H9 (cell line): ENCODE data around the gene SERPING1. TPM values are rescaled to one million over a fixed set of nuclear protein-coding genes. Genes with fewer than 3 reads are reported as not detected.

Experiments
- DNase-seq: peaks from one replicate; pipeline ENCODE4 v3.0.0-alpha.2; 2017
- H2AFZ ChIP-seq: one replicate; pipeline ENCODE4 v1.6.1; 2013; ENCODE audit warnings: mild to moderate bottlenecking, low read length, control low read depth, moderate library complexity
- H2AK5ac ChIP-seq: 2 replicates; pipeline ENCODE4 v1.6.1; 2013; ENCODE audit warnings: low read length, control low read depth, mixed read lengths; ENCODE audit not compliant: insufficient read length
- H2BK120ac ChIP-seq: one replicate; pipeline ENCODE4 v1.6.1; 2013; ENCODE audit warnings: low read depth, mild to moderate bottlenecking, low read length, control low read depth, inconsistent platforms; ENCODE audit not compliant: poor library complexity, severe bottlenecking
- H2BK12ac ChIP-seq: 2 replicates; pipeline ENCODE4 v1.6.1; 2013; ENCODE audit warnings: low read length, control low read depth, mixed read lengths, low read depth; ENCODE audit not compliant: insufficient read length
- H2BK15ac ChIP-seq: 2 replicates; pipeline ENCODE4 v1.6.1; 2013; ENCODE audit warnings: low read depth, low read length, control low read depth
- H2BK20ac ChIP-seq: one replicate; pipeline ENCODE4 v1.6.1; 2013; ENCODE audit warnings: low read depth, mild to moderate bottlenecking, low read length, control low read depth, inconsistent platforms; ENCODE audit not compliant: poor library complexity, severe bottlenecking
- H2BK5ac ChIP-seq: 2 replicates; pipeline ENCODE4 v1.6.1; 2013; ENCODE audit warnings: low read length, control low read depth, mixed read lengths; ENCODE audit not compliant: insufficient read length
- H3K14ac ChIP-seq: 2 replicates; pipeline ENCODE4 v1.6.1; 2013; ENCODE audit warnings: low read length, control low read depth; ENCODE audit not compliant: insufficient read depth
- H3K18ac ChIP-seq: 2 replicates; pipeline ENCODE4 v1.6.1; 2013; ENCODE audit warnings: low read depth, mild to moderate bottlenecking, mixed read lengths, low read length, control low read depth; ENCODE audit not compliant: insufficient read length
- H3K23ac ChIP-seq: 2 replicates; pipeline ENCODE4 v1.6.1; 2013; ENCODE audit warnings: low read length, control low read depth, mixed read lengths, low read depth; ENCODE audit not compliant: insufficient read length
- H3K23me2 ChIP-seq: 2 replicates; pipeline ENCODE4 v1.6.1; 2013; ENCODE audit warnings: low read depth, mild to moderate bottlenecking, mixed read lengths, low read length, control low read depth; ENCODE audit not compliant: insufficient read length, poor library complexity, severe bottlenecking
- H3K27ac ChIP-seq: 2 replicates; pipeline ENCODE4 v1.5.1; 2013; ENCODE audit warnings: low read length, control low read depth, mixed read lengths, low read depth; ENCODE audit not compliant: insufficient read length
- H3K27me3 ChIP-seq: 2 replicates; pipeline ENCODE4 v1.6.1; 2013; ENCODE audit warnings: low read length, control low read depth, inconsistent platforms; ENCODE audit not compliant: insufficient read depth
- H3K4ac ChIP-seq: 2 replicates; pipeline ENCODE4 v1.6.1; 2013; ENCODE audit warnings: low read depth, mild to moderate bottlenecking, control low read depth, inconsistent platforms, low read length, moderate library complexity
- H3K4me1 ChIP-seq: 2 replicates; pipeline ENCODE4 v1.6.1; 2013; ENCODE audit warnings: low read length, control low read depth, inconsistent platforms; ENCODE audit not compliant: insufficient read depth
- H3K4me2 ChIP-seq: 2 replicates; pipeline ENCODE4 v1.6.1; 2013; ENCODE audit warnings: low read length, control low read depth, mixed read lengths; ENCODE audit not compliant: insufficient read length, insufficient read depth
- H3K56ac ChIP-seq: 2 replicates; pipeline ENCODE4 v1.6.1; 2013; ENCODE audit warnings: low read depth, mild to moderate bottlenecking, mixed read lengths, low read length, control low read depth; ENCODE audit not compliant: insufficient read length
- H3K79me1 ChIP-seq: 2 replicates; pipeline ENCODE4 v1.6.1; 2013; ENCODE audit warnings: low read depth, mild to moderate bottlenecking, moderate library complexity, low read length, control low read depth, inconsistent platforms; ENCODE audit not compliant: insufficient read depth, poor library complexity, severe bottlenecking
- H3K79me2 ChIP-seq: 2 replicates; pipeline ENCODE4 v1.6.1; 2013; ENCODE audit warnings: low read length, control low read depth, inconsistent platforms; ENCODE audit not compliant: insufficient read depth
- H3K9ac ChIP-seq: 2 replicates; pipeline ENCODE4 v1.6.1; 2013; ENCODE audit warnings: low read length, control low read depth, mixed read lengths; ENCODE audit not compliant: insufficient read length; ENCODE audit errors: extremely low read depth
- H3K9me3 ChIP-seq: one replicate; pipeline ENCODE4 v1.6.1; 2013; ENCODE audit warnings: low read depth, low read length, inconsistent platforms; ENCODE audit not compliant: control insufficient read depth
- H3T11ph ChIP-seq: one replicate; pipeline ENCODE4 v1.6.1; 2013; ENCODE audit warnings: mild to moderate bottlenecking, low read length, control low read depth, inconsistent platforms
- H4K20me1 ChIP-seq: one replicate; pipeline ENCODE4 v1.6.1; 2013; ENCODE audit not compliant: control insufficient read depth, insufficient read length, insufficient read depth
- H4K5ac ChIP-seq: 2 replicates; pipeline ENCODE4 v1.6.1; 2013; ENCODE audit warnings: low read depth, mild to moderate bottlenecking, mixed read lengths, low read length, control low read depth; ENCODE audit not compliant: insufficient read length
- H4K8ac ChIP-seq: replicated peaks from 2 replicates; pipeline ENCODE4 v1.6.1; 2013; ENCODE audit warnings: low read length, control low read depth, mixed read lengths, low read depth; ENCODE audit not compliant: insufficient read length
- H4K91ac ChIP-seq: 2 replicates; pipeline ENCODE4 v1.6.1; 2013; ENCODE audit warnings: low read depth, mild to moderate bottlenecking, moderate library complexity, mixed read lengths, low read length, control low read depth; ENCODE audit not compliant: insufficient read length
- H3K27ac Mint-ChIP-seq, 3 experiments: 2 replicates in 2 of 3; 3 replicates in 1 of 3; pipeline ENCODE4 v1.8.0; 2020 to 2021; ENCODE audit warnings: mixed read lengths in 3 of 3, mild to moderate bottlenecking in 1 of 3, moderate library complexity in 1 of 3
- H3K27me3 Mint-ChIP-seq: 2 replicates; pipeline ENCODE4 v1.8.0; 2021; ENCODE audit warnings: low read depth, mild to moderate bottlenecking, moderate library complexity, mixed read lengths
- H3K36me3 Mint-ChIP-seq, 3 experiments: 2 replicates in 2 of 3; 3 replicates in 1 of 3; pipeline ENCODE4 v1.8.0; 2020 to 2021; ENCODE audit warnings: low read depth in 3 of 3, mixed read lengths in 3 of 3; ENCODE audit not compliant: insufficient read depth in 1 of 3
- H3K4me1 Mint-ChIP-seq, 2 experiments: 2 replicates each; pipeline ENCODE4 v1.8.0; 2020; ENCODE audit warnings: mixed read lengths in 2 of 2
- H3K4me3 Mint-ChIP-seq, 2 experiments: 2 replicates in 1 of 2; 3 replicates in 1 of 2; pipeline ENCODE4 v1.8.0; 2020 to 2021; ENCODE audit warnings: mild to moderate bottlenecking in 2 of 2, mixed read lengths in 2 of 2, moderate library complexity in 1 of 2
- H3K9me3 Mint-ChIP-seq, 2 experiments: 2 replicates in 1 of 2; 3 replicates in 1 of 2; pipeline ENCODE4 v1.8.0; 2020; ENCODE audit warnings: mild to moderate bottlenecking in 2 of 2, mixed read lengths in 2 of 2, moderate library complexity in 1 of 2
- CTCF ChIP-seq: fragments of 200-600 bp; sonication (generic); conservative IDR thresholded peaks from 3 replicates; pipeline ENCODE4 v1.8.0; 2021; ENCODE audit warnings: antibody characterized with exemption, mild to moderate bottlenecking
- total RNA-seq: library from RNA; stranded (reverse); gene quantifications from 2 replicates; pipeline ENCODE4 v1.2.1, GENCODE V29; 2021

Gene SERPING1
- total RNA-seq, 1 experiment from 2014 or later: 35.2 TPM

- DNase-seq: no peak
- Histone ChIP-seq H3K79me1 (no peaks in the 10 kb centered on the region), H3K56ac (no peak overlapping the region), H2AFZ (no peak overlapping the region), H4K91ac (no peak overlapping the region), H4K5ac (no peak overlapping the region), H2BK20ac (no peak overlapping the region), H3K4ac (no peak overlapping the region), H4K20me1 (no peaks in the 10 kb centered on the region), H3K23ac (no peak overlapping the region), H3K9me3 (no peaks in the 10 kb centered on the region), H3K4me1 (no peaks in the 10 kb centered on the region), H2BK5ac (no peak overlapping the region), H3K79me2 (no peaks in the 10 kb centered on the region), H3K4me2 (no peak overlapping the region), H3K9ac (no peak overlapping the region), H3K27me3 (no peaks in the 10 kb centered on the region), H2BK120ac (no peak overlapping the region), H3K18ac (no peak overlapping the region), H2AK5ac (no peak overlapping the region), H4K8ac (no peak overlapping the region), H2BK15ac (no peak overlapping the region), H3K23me2 (no peaks in the 10 kb centered on the region), H3T11ph (no peak overlapping the region), H2BK12ac (no peak overlapping the region), H3K27ac (no peak overlapping the region), H3K14ac (no peak overlapping the region)
- H3K27ac Mint-ChIP-seq: no peak overlapping the region
- H3K27me3 Mint-ChIP-seq: no peaks in the 10 kb centered on the region; the same call in 1 of the 2 replicates
- TF ChIP-seq CTCF: no peak
- H3K4me1 Mint-ChIP-seq: no peaks in the 10 kb centered on the region
- peaks cover 11 to 18% of the 10 kb centered on the region in 2 experiments for H3K9me3 Mint-ChIP-seq
- H3K36me3 Mint-ChIP-seq: peaks cover 4 to 15% (median 9%) of the 10 kb centered on the region in 3 experiments; a peak in 6 of 7 replicates
- H3K4me3 Mint-ChIP-seq: no peak overlapping the region
Measured at GRCh38 chr11:57620467-57620866, 23.0 kb downstream of the SERPING1 start.
